H1 (cell line): ENCODE results near the gene MRRF. TPM values are rescaled to one million over a fixed set of nuclear protein-coding genes. Genes with fewer than 3 reads are reported as not detected.

Experiments used
- CTCF ChIA-PET: fragments of 300-600 bp; sonication (Branson Sonifier 250); formaldehyde crosslinking; loops from one replicate; lab custom pipeline; 2021; ENCODE audit not compliant: partially characterized antibody; lab: Charles Lee
- POLR2A ChIA-PET: fragments of 300-600 bp; sonication (Branson Sonifier 250); formaldehyde crosslinking; loops from one replicate; lab custom pipeline; 2021; ENCODE audit warnings: inconsistent platforms; ENCODE audit not compliant: partially characterized antibody; lab: Charles Lee
- DNase-seq, 2 experiments: peaks; one replicate each; pipeline versions ENCODE4 v3.0.0 to v3.0.0-alpha.2; 2010 to 2022; ENCODE audit warnings: low spot score in 2 of 2, low read depth in 1 of 2, mixed read lengths in 1 of 2
- FAIRE-seq: peaks from 2 replicates; lab custom pipeline; 2011; peaks lifted over from hg19 to GRCh38; lab: Jason Lieb, UNC
- H2AFZ ChIP-seq: 2 replicates; pipeline ENCODE4 v1.8.1; 2012; ENCODE audit warnings: low read length, inconsistent platforms
- H2AK5ac ChIP-seq: 2 replicates; pipeline ENCODE4 v1.6.1; 2013; ENCODE audit warnings: low read depth, low read length
- H2BK120ac ChIP-seq: replicated peaks from 2 replicates; pipeline ENCODE3; 2013; ENCODE audit warnings: low read depth, low read length, inconsistent platforms
- H2BK12ac ChIP-seq: 2 replicates; pipeline ENCODE4 v1.6.1; 2013; ENCODE audit warnings: low read depth, low read length
- H2BK15ac ChIP-seq: 2 replicates; pipeline ENCODE4 v1.6.1; 2013; ENCODE audit warnings: low read length
- H2BK20ac ChIP-seq: 2 replicates; pipeline ENCODE4 v1.6.1; 2013; ENCODE audit warnings: low read length
- H2BK5ac ChIP-seq: 2 replicates; pipeline ENCODE4 v1.6.1; 2013; ENCODE audit warnings: low read depth, low read length
- H3K14ac ChIP-seq: 2 replicates; pipeline ENCODE4 v1.6.1; 2013; ENCODE audit warnings: inconsistent platforms; ENCODE audit not compliant: insufficient read length
- H3K18ac ChIP-seq: 2 replicates; pipeline ENCODE4 v1.6.1; 2013; ENCODE audit warnings: low read length; ENCODE audit errors: extremely low read depth
- H3K23ac ChIP-seq: 2 replicates; pipeline ENCODE4 v1.6.1; 2013; ENCODE audit warnings: inconsistent platforms; ENCODE audit not compliant: insufficient read length
- H3K23me2 ChIP-seq: 2 replicates; pipeline ENCODE4 v1.6.1; 2013; ENCODE audit warnings: low read depth, low read length
- H3K27ac ChIP-seq: 2 replicates; pipeline ENCODE4 v1.6.1; 2011; ENCODE audit warnings: low read depth, low read length, inconsistent platforms
- H3K27me3 ChIP-seq, 4 experiments: replicated peaks in 1 of 4; 1 replicate in 1 of 4; 2 replicates in 3 of 4; pipeline versions ENCODE4 v1.6.1 to v1.8.1; 2011 to 2013; ENCODE audit warnings: low read length in 3 of 4, mild to moderate bottlenecking in 3 of 4, inconsistent platforms in 2 of 4, mixed read lengths in 2 of 4, moderate library complexity in 1 of 4; ENCODE audit not compliant: control insufficient read depth in 3 of 4, insufficient read depth in 3 of 4; ENCODE audit errors: extremely low read depth in 1 of 4
- H3K36me3 ChIP-seq, 4 experiments: 2 replicates each; pipeline versions ENCODE4 v1.6.1 to v1.8.1; 2011 to 2013; ENCODE audit warnings: mild to moderate bottlenecking in 4 of 4, low read length in 3 of 4, moderate library complexity in 2 of 4, control low read depth in 1 of 4, inconsistent platforms in 1 of 4; ENCODE audit not compliant: insufficient read depth in 4 of 4, control insufficient read depth in 2 of 4
- H3K4ac ChIP-seq: replicated peaks from 2 replicates; pipeline ENCODE3; 2013; ENCODE audit warnings: low read length, low read depth, mixed read lengths, inconsistent platforms; ENCODE audit not compliant: insufficient read length
- H3K4me1 ChIP-seq, 4 experiments: replicated peaks in 1 of 4; 1 replicate in 1 of 4; 2 replicates in 3 of 4; pipeline versions ENCODE4 v1.6.1 to v1.8.1; 2011 to 2013; ENCODE audit warnings: low read length in 3 of 4, inconsistent platforms in 2 of 4, mixed read lengths in 1 of 4; ENCODE audit not compliant: insufficient read depth in 4 of 4, control insufficient read depth in 3 of 4
- H3K4me2 ChIP-seq, 2 experiments: 2 replicates each; pipeline versions ENCODE4 v1.6.1 to v1.8.1; 2011 to 2013; ENCODE audit warnings: low read depth in 2 of 2, low read length in 2 of 2, control low read depth in 1 of 2, inconsistent platforms in 1 of 2, mild to moderate bottlenecking in 1 of 2; ENCODE audit not compliant: insufficient read depth in 1 of 2
- H3K4me3 ChIP-seq, 4 experiments: fragments of 200-600, 300-600 bp in 1 of 4; sonication (generic), shearing (Covaris generic), sonication (Bioruptor Twin) in 1 of 4; 2 replicates each; pipeline versions ENCODE4 v1.5.1 to v1.8.1; 2011 to 2016; ENCODE audit warnings: low read length in 4 of 4, low read depth in 3 of 4, control low read depth in 2 of 4, inconsistent platforms in 2 of 4, mild to moderate bottlenecking in 2 of 4, mixed read lengths in 1 of 4, moderate library complexity in 1 of 4; ENCODE audit not compliant: insufficient read depth in 2 of 4; ENCODE audit errors: extremely low read depth in 1 of 4
- H3K56ac ChIP-seq: replicated peaks from 2 replicates; pipeline ENCODE3; 2013; ENCODE audit warnings: low read depth, mild to moderate bottlenecking, mixed read lengths, low read length, inconsistent platforms; ENCODE audit not compliant: insufficient read length
- H3K79me1 ChIP-seq: 2 replicates; pipeline ENCODE4 v1.6.1; 2013; ENCODE audit warnings: low read depth, low read length, control low read depth
- H3K79me2 ChIP-seq, 2 experiments: 2 replicates each; pipeline versions ENCODE4 v1.6.1 to v1.8.1; 2012 to 2013; ENCODE audit warnings: low read length in 2 of 2, mild to moderate bottlenecking in 2 of 2, inconsistent platforms in 1 of 2; ENCODE audit not compliant: insufficient read depth in 2 of 2, control insufficient read depth in 1 of 2
- H3K9ac ChIP-seq, 4 experiments: replicated peaks in 1 of 4; 1 replicate in 1 of 4; 2 replicates in 3 of 4; pipeline versions ENCODE4 v1.6.1 to v1.8.1; 2011 to 2013; ENCODE audit warnings: low read depth in 3 of 4, low read length in 3 of 4, control low read depth in 2 of 4, mild to moderate bottlenecking in 2 of 4, moderate library complexity in 2 of 4, inconsistent platforms in 1 of 4; ENCODE audit errors: extremely low read depth in 1 of 4
- H3K9me3 ChIP-seq, 2 experiments: 2 replicates each; pipeline versions ENCODE4 v1.6.1 to v1.8.1; 2012 to 2013; ENCODE audit warnings: mild to moderate bottlenecking in 2 of 2, moderate library complexity in 2 of 2, control low read depth in 1 of 2, inconsistent platforms in 1 of 2, low read depth in 1 of 2, low read length in 1 of 2, mixed read lengths in 1 of 2; ENCODE audit not compliant: insufficient read depth in 2 of 2
- H4K20me1 ChIP-seq, 2 experiments: replicated peaks in 1 of 2; 2 replicates each; pipeline versions ENCODE3 to v1.8.1; 2011 to 2013; ENCODE audit warnings: inconsistent platforms in 2 of 2, low read length in 2 of 2, mild to moderate bottlenecking in 1 of 2; ENCODE audit not compliant: insufficient read depth in 2 of 2, control insufficient read depth in 1 of 2
- H4K5ac ChIP-seq: 2 replicates; pipeline ENCODE4 v1.6.1; 2013; ENCODE audit warnings: low read length, low read depth, mixed read lengths, inconsistent platforms; ENCODE audit not compliant: insufficient read length
- H4K8ac ChIP-seq: 2 replicates; pipeline ENCODE4 v1.8.0; 2013; ENCODE audit warnings: mild to moderate bottlenecking, moderate library complexity, low read length, inconsistent platforms; ENCODE audit not compliant: insufficient read depth; ENCODE audit errors: extremely low read depth
- H4K91ac ChIP-seq: replicated peaks from 2 replicates; pipeline ENCODE3; 2013; ENCODE audit warnings: low read length, mixed read lengths, inconsistent platforms; ENCODE audit not compliant: insufficient read length
- HDAC6 ChIP-seq: IDR thresholded peaks from one replicate; pipeline ENCODE4 v1.7.1; 2012; ENCODE audit warnings: low read depth, mild to moderate bottlenecking, inconsistent platforms, low read length, moderate library complexity
- RAD21 ChIP-seq, 2 experiments: IDR thresholded peaks in 1 of 2; conservative IDR thresholded peaks in 1 of 2; 2 replicates each; pipeline ENCODE4 v1.6.1; 2011; ENCODE audit warnings: low read depth in 2 of 2, low read length in 2 of 2, improper control_type of control experiment in 1 of 2, inconsistent platforms in 1 of 2, mild to moderate bottlenecking in 1 of 2, moderate library complexity in 1 of 2
- WGBS, 2 experiments: shearing (Covaris generic) in 1 of 2; methylation state at CpG; one replicate each; pipeline versions ENCODE4 v1.1.6 to v1.1.7; 2013 to 2015; ENCODE audit warnings: low lambda C conversion rate in 2 of 2, mixed read lengths in 2 of 2, inconsistent platforms in 1 of 2, low coverage in 1 of 2, missing lambda C conversion rate in 1 of 2; ENCODE audit not compliant: insufficient replicate concordance in 2 of 2, insufficient coverage in 1 of 2, insufficient read length in 1 of 2; ENCODE audit errors: extremely low coverage in 1 of 2, missing lambda C conversion rate in 1 of 2; 5-methylcytosine and 5-hydroxymethylcytosine counted together
- polyA plus RNA-seq, 7 experiments: library from polyadenylated mRNA; depleted of rRNA in 3 of 7; stranded (reverse) in 5 of 7; unstranded in 2 of 7; fragments of >200 nt in 5 of 7; fragments of 200-250 nt in 2 of 7; gene quantifications; 1 replicate in 5 of 7; 2 replicates in 1 of 7; 4 replicates in 1 of 7; pipeline versions ENCODE4 v1.2.1 to v1.2.3, GENCODE V29; 2011 to 2013; ENCODE audit warnings: missing spikeins in 2 of 7, mixed read lengths in 2 of 7
- total RNA-seq: library from RNA; stranded (reverse); fragmentation: NEBNext Ultra II Directional; extraction: Animal tissue kit (Norgen Biotek cat#: 25700); gene quantifications from 2 replicates; pipeline ENCODE4 v1.2.1, GENCODE V29; 2021
- TF ChIP-seq, protein P1 (sequence below), 3 experiments: IDR thresholded peaks; 1 replicate in 2 of 3; 2 replicates in 1 of 3; pipeline versions ENCODE4 v1.5.1 to v1.6.1; 2011; ENCODE audit warnings: low read length in 3 of 3, mild to moderate bottlenecking in 3 of 3, inconsistent platforms in 2 of 3, low read depth in 1 of 3, moderate library complexity in 1 of 3; ENCODE audit not compliant: insufficient read depth in 1 of 3; ENCODE audit errors: control extremely low read depth in 1 of 3

Gene MRRF
- total and polyA plus RNA-seq, 2 of the 8 experiments (the other 6 are each of a cell fraction or from before 2014, with no cell fraction given), result 29.4 to 47.8 TPM

- Histone ChIP-seq H2BK20ac (no peak overlapping the region), H2AK5ac (no peak overlapping the region), H3K56ac (no peak overlapping the region), H3K14ac (no peak overlapping the region), H3K23me2 (peaks cover 3% of the 10 kb centered on the region; the same call in 1 of the 2 replicates), H3K79me2 (no peaks in the 10 kb centered on the region), H4K20me1 (no peaks in the 10 kb centered on the region), H3K4me3 (no peak overlapping the region), H2AFZ (0 out of 2 replicates have a peak overlapping the region, but pooled peaks have one; percentile 15), H3K4ac (no peak overlapping the region), H3K9ac (no peak overlapping the region), H3K36me3 (no peaks in the 10 kb centered on the region)
- POLR2A ChIA-PET, result interaction anchor here (0.9 to 1.1 kb wide), 2 partner anchors 11 to 14 kb away, joined by 3 to 5 read pairs; partner anchors contain the start of gene PTGS1
- CTCF ChIA-PET, result interaction anchor here (0.7 to 25.6 kb wide), 28 partner anchors 8 to 450 kb away, joined by 3 to 544 read pairs (median 4); partner anchors contain the start of gene PTGS1
- no peak for FAIRE-seq
- TF ChIP-seq, protein P1, sequence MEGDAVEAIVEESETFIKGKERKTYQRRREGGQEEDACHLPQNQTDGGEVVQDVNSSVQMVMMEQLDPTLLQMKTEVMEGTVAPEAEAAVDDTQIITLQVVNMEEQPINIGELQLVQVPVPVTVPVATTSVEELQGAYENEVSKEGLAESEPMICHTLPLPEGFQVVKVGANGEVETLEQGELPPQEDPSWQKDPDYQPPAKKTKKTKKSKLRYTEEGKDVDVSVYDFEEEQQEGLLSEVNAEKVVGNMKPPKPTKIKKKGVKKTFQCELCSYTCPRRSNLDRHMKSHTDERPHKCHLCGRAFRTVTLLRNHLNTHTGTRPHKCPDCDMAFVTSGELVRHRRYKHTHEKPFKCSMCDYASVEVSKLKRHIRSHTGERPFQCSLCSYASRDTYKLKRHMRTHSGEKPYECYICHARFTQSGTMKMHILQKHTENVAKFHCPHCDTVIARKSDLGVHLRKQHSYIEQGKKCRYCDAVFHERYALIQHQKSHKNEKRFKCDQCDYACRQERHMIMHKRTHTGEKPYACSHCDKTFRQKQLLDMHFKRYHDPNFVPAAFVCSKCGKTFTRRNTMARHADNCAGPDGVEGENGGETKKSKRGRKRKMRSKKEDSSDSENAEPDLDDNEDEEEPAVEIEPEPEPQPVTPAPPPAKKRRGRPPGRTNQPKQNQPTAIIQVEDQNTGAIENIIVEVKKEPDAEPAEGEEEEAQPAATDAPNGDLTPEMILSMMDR (IDR thresholded peaks at IDR 0.05; ENCODE audit: control extremely low read depth in 1 of 3, insufficient read depth in 1 of 3, low read depth in 1 of 3, low read length in 3 of 3), result peak; percentile 68 to 79 (median 78)
- TF ChIP-seq HDAC6 (no peak), RAD21 (IDR thresholded peaks at IDR 0.05 in 1 of 2, conservative IDR thresholded peaks at IDR 0.05 in 1 of 2; ENCODE audit: low read depth in 2 of 2, low read length in 2 of 2) (peak; percentile 30 to 56; a peak in 3 of 4 replicates)
- TF ChIP-seq, all 59 proteins: peak for 2
- H3K23ac ChIP-seq, result no peak overlapping the region
- H4K8ac ChIP-seq, result no peak overlapping the region
- H3K9me3 ChIP-seq, result 0 out of 4 replicates have a peak, but pooled peaks cover 0 to 3% of the 10 kb centered on the region in 2 experiments
- no peak overlapping the region for H3K27ac ChIP-seq
- 35% methylated on average over 2 of the region's 2 CpGs; no CpG with 5 or more reads in 1 of the 2 experiments for WGBS, 2 experiments
- H4K5ac ChIP-seq, result no peak overlapping the region
- H2BK5ac ChIP-seq, result no peak overlapping the region
- H3K18ac ChIP-seq, result no peak overlapping the region
- no peak overlapping the region for H4K91ac ChIP-seq
- H3K79me1 ChIP-seq, result no peaks in the 10 kb centered on the region
- no peaks in the 10 kb centered on the region for H3K4me1 ChIP-seq
- H3K4me2 ChIP-seq, result no peak overlapping the region
- no peak for DNase-seq
- no peak overlapping the region for H2BK12ac ChIP-seq
- no peaks in the 10 kb centered on the region; a peak in 1 of 7 replicates for H3K27me3 ChIP-seq
- H2BK120ac ChIP-seq, result no peak overlapping the region
- H2BK15ac ChIP-seq, result no peak overlapping the region
These were observed 91.9 kb downstream of the MRRF start for GRCh38 chr9:122356627-122357026.
